Testis (tissue), 3 donors: ENCODE data around the gene ADCY9. TPM values are rescaled to one million over a fixed set of nuclear protein-coding genes. Genes with fewer than 3 reads are reported as not detected.

Experiments used
- DNase-seq: peaks from one replicate; pipeline ENCODE4 v3.0.0-alpha.2; 2019
- H3K27ac ChIP-seq, 2 donors: fragments of 200-600 bp; sonication (generic); one replicate each; pipeline ENCODE4 v1.5.1; 2019
- H3K27me3 ChIP-seq: fragments of 200-600 bp; sonication (generic); one replicate; pipeline ENCODE4 v1.5.1; 2019
- H3K36me3 ChIP-seq: fragments of 200-600 bp; sonication (generic); one replicate; pipeline ENCODE4 v1.5.1; 2017; ENCODE audit warnings: low read depth; ENCODE audit errors: missing control alignments
- H3K4me1 ChIP-seq: fragments of 200-600 bp; sonication (generic); one replicate; pipeline ENCODE4 v1.5.1; 2019
- H3K4me3 ChIP-seq, 2 donors: fragments of 200-600 bp; sonication (generic); one replicate each; pipeline ENCODE4 v1.5.1; 2017 to 2019
- H3K9me3 ChIP-seq: fragments of 200-600 bp; sonication (generic); one replicate; pipeline ENCODE4 v1.5.1; 2017
- CTCF ChIP-seq, 3 experiments: fragments of 450-650 bp in 2 of 3; fragments of 200-600 bp in 1 of 3; sonication (generic) in 1 of 3; IDR thresholded peaks; one replicate each; pipeline ENCODE4 v1.5.1; 2016 to 2019; ENCODE audit warnings: antibody characterized with exemption in 3 of 3, mild to moderate bottlenecking in 2 of 3, moderate library complexity in 1 of 3
- POLR2A ChIP-seq: fragments of 450-650 bp; IDR thresholded peaks from one replicate; pipeline ENCODE4 v1.6.1; 2017; ENCODE audit warnings: antibody characterized with exemption, mild to moderate bottlenecking, moderate library complexity
- WGBS, 2 donors: methylation state at CpG; one replicate each; pipeline ENCODE4 v1.1.5; 2018; 5-methylcytosine and 5-hydroxymethylcytosine counted together
- intact Hi-C: fragments of 100-400 bp; cut with DNase I; formaldehyde crosslinking; loops from one replicate; pipeline ENCODE4 v1.15.1; 2023; ENCODE audit warnings: low total_unique reads
- polyA plus RNA-seq: library from polyadenylated mRNA; stranded (reverse); fragments of 350-450 nt; fragmentation: Illumina TruSeq; extraction: RNeasy Lipid Tissue Mini Kit (QIAGEN cat#74804); gene quantifications from one replicate; pipeline ENCODE4 v1.2.3, GENCODE V29; 2014; ENCODE audit warnings: low read depth, low replicate concordance; ENCODE audit not compliant: insufficient read depth
- total RNA-seq, 2 donors: library from RNA; depleted of rRNA; stranded (reverse); fragments of >200 nt; gene quantifications; one replicate each; pipeline ENCODE4 v1.2.3, GENCODE V29; 2016

Gene ADCY9
- total and polyA plus RNA-seq, 3 donors from 2014 or later = 19.0 to 77.2 (median 52.8) TPM

GRCh38 chr16:4016658-4017057, 99.6 kb downstream of the ADCY9 start:
- H3K27me3 ChIP-seq = no peaks in the 10 kb centered on the region
- 61 to 65% methylated on average over 4 of the region's 4 CpGs for WGBS, 2 donors
- no peak overlapping the region for H3K27ac ChIP-seq
- H3K4me3 ChIP-seq = no peak overlapping the region
- no peaks in the 10 kb centered on the region for H3K9me3 ChIP-seq
- H3K36me3 ChIP-seq = no peaks in the 10 kb centered on the region
- H3K4me1 ChIP-seq = peaks cover 13% of the 10 kb centered on the region
- TF ChIP-seq CTCF (IDR thresholded peaks at IDR 0.05) (no peak), POLR2A (no peak)
- no peak for DNase-seq
- intact Hi-C loops = no loop called here

- WGBS, 2 donors = 67 to 69% methylated on average over 3 of the region's 3 CpGs
- no peak overlapping the region for H3K4me3 ChIP-seq
- no peak overlapping the region for H3K27ac ChIP-seq
- intact Hi-C loops = no loop called here
- no peak for DNase-seq
- no peaks in the 10 kb centered on the region for H3K27me3 ChIP-seq
- TF ChIP-seq CTCF (IDR thresholded peaks at IDR 0.05) (no peak), POLR2A (no peak)
- no peaks in the 10 kb centered on the region for H3K9me3 ChIP-seq
- H3K36me3 ChIP-seq = no peaks in the 10 kb centered on the region
- H3K4me1 ChIP-seq = peaks cover 13% of the 10 kb centered on the region
These were observed 100.3 kb downstream of the ADCY9 start for GRCh38 chr16:4016005-4016352.

- H3K9me3 ChIP-seq = no peaks in the 10 kb centered on the region
- H3K27me3 ChIP-seq = no peaks in the 10 kb centered on the region
- no peak for DNase-seq
- peaks cover 13% of the 10 kb centered on the region for H3K4me1 ChIP-seq
- 87 to 88% methylated on average over 19 of the region's 20 CpGs for WGBS, 2 donors
- H3K4me3 ChIP-seq = no peak overlapping the region
- H3K36me3 ChIP-seq = no peaks in the 10 kb centered on the region
- TF ChIP-seq POLR2A (no peak), CTCF (IDR thresholded peaks at IDR 0.05) (no peak)
- H3K27ac ChIP-seq = no peak overlapping the region
- intact Hi-C loops = no loop called here
These were observed 100.8 kb downstream of the ADCY9 start for GRCh38 chr16:4015275-4016004.

- Histone ChIP-seq H3K36me3 (no peaks in the 10 kb centered on the region), H3K4me3 (no peak overlapping the region), H3K27me3 (no peaks in the 10 kb centered on the region), H3K9me3 (no peaks in the 10 kb centered on the region), H3K4me1 (no peaks in the 10 kb centered on the region), H3K27ac (no peak overlapping the region)
- no peak for TF ChIP-seq CTCF (IDR thresholded peaks at IDR 0.05)
- no peak for TF ChIP-seq POLR2A
- WGBS, 2 donors = 85 to 87% methylated on average over 15 of the region's 15 CpGs
- intact Hi-C loops = no loop called here
- no peak for DNase-seq
These were observed 104.2 kb downstream of the ADCY9 start for GRCh38 chr16:4011940-4012629.
